NB4 (cell line): Measurements from ENCODE around the gene PHLDA2.

Experiments used
- DNase-seq: peaks from one replicate; pipeline ENCODE4 v3.0.0; 2010; ENCODE audit warnings: low read depth
- H3K4me3 ChIP-seq: one replicate; pipeline ENCODE4 v1.5.1; 2011; ENCODE audit warnings: mild to moderate bottlenecking, low read depth, low read length, moderate library complexity
- MYC ChIP-seq: IDR thresholded peaks from 2 replicates; pipeline ENCODE4 v1.6.1; 2011; ENCODE audit warnings: low read depth, low read length
- POLR2A ChIP-seq: IDR thresholded peaks from 2 replicates; pipeline ENCODE4 v1.6.1; 2011; ENCODE audit warnings: mild to moderate bottlenecking; ENCODE audit not compliant: insufficient read length; ENCODE audit errors: extremely low read depth
- TF ChIP-seq, protein P1 (sequence below): IDR thresholded peaks from one replicate; pipeline ENCODE4 v1.5.1; 2012; ENCODE audit warnings: low read depth, low read length
- TF ChIP-seq, protein P2 (sequence below): IDR thresholded peaks from 2 replicates; pipeline ENCODE4 v1.6.1; 2011; ENCODE audit warnings: low read depth, low read length

PHLDA2 gene

DNA sequence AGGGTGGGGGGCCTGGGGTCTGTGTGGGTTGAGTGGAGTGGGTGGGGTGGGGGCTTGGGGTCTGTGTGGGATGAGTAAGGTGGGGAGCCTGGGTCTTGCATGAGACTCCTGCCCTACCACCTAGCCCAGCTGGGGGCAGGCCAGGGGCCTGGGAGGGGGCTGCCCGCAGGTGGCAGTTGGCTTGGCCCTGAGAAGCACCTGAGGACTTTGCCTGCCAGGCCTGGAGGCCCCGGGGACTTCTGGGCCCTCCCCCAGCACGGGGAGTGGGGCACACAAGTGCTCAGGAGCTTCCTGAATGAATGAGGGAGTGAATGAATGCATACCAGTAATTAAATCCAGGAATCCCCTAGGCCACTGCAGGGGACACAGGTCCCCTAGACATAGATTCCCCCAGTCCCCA is 6.6 kb downstream of the PHLDA2 start:
- no peak overlapping the region for H3K4me3 ChIP-seq
- DNase-seq = no peak
- TF ChIP-seq, protein P1, sequence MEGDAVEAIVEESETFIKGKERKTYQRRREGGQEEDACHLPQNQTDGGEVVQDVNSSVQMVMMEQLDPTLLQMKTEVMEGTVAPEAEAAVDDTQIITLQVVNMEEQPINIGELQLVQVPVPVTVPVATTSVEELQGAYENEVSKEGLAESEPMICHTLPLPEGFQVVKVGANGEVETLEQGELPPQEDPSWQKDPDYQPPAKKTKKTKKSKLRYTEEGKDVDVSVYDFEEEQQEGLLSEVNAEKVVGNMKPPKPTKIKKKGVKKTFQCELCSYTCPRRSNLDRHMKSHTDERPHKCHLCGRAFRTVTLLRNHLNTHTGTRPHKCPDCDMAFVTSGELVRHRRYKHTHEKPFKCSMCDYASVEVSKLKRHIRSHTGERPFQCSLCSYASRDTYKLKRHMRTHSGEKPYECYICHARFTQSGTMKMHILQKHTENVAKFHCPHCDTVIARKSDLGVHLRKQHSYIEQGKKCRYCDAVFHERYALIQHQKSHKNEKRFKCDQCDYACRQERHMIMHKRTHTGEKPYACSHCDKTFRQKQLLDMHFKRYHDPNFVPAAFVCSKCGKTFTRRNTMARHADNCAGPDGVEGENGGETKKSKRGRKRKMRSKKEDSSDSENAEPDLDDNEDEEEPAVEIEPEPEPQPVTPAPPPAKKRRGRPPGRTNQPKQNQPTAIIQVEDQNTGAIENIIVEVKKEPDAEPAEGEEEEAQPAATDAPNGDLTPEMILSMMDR = no peak
- TF ChIP-seq MYC = no peak
- TF ChIP-seq, protein P2, sequence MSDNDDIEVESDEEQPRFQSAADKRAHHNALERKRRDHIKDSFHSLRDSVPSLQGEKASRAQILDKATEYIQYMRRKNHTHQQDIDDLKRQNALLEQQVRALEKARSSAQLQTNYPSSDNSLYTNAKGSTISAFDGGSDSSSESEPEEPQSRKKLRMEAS = no peak
- no peak for TF ChIP-seq POLR2A

DNA sequence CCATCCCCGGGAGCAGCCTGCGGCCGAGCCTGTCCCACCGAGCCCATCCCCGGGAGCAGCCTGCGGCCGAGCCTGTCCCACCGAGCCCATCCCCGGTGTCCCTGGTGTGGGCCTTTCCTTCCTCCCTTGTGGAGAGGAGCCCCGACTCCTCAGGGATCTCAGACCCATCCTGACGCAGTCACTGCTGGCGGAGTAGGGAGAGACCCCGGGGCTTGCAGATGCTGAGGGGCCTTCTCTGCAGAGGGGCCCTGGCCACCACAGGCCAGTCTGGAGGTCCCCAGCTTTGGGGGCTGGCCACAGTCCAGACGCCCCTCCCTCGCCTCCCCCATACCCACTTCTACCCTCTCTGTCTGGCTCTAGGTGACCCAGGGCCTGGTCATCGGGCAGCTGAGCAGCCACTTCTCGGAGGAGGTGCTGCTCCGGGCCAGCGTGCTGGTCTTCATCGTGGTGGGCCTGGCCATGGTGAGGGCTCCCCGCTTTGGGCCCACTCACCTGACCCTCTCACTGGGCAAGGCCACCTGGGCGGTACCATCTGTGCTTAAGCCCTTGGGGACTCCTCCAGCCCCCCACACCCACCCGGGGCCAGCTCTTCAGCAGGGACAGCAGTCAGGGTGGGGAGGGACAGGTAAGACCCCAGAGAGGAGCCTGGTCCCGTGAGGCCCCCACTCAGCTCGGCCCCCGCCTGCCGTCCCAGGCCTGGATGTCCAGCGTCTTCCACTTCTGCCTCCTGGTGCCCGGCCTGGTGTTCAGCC is 7.3 kb downstream of the PHLDA2 start:
- no peak for TF ChIP-seq MYC
- TF ChIP-seq, protein P1 = no peak
- no peak for TF ChIP-seq POLR2A
- TF ChIP-seq, protein P2 = no peak
- H3K4me3 ChIP-seq = no peak overlapping the region
- DNase-seq = no peak

DNA sequence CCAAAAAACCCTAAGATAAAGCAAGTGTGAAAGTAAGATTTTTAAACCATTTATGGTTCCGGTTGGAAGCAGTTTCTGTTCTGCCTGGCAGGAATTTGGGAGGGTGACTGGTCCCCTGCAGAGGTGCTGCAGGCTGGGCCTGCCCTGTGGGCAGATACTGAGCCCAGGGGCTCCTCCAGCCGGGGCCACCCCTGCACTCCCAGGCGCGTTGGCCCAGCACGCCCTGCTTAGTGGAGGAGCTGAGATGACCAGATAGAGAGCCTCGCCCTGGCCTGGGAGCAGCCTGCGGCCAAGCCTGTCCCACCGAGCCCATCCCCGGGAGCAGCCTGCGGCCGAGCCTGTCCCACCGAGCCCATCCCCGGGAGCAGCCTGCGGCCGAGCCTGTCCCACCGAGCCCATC is 8.0 kb downstream of the PHLDA2 start:
- TF ChIP-seq MYC (no peak), POLR2A (no peak)
- TF ChIP-seq, protein P1 = no peak
- TF ChIP-seq, protein P2 = no peak
- DNase-seq = no peak

DNA sequence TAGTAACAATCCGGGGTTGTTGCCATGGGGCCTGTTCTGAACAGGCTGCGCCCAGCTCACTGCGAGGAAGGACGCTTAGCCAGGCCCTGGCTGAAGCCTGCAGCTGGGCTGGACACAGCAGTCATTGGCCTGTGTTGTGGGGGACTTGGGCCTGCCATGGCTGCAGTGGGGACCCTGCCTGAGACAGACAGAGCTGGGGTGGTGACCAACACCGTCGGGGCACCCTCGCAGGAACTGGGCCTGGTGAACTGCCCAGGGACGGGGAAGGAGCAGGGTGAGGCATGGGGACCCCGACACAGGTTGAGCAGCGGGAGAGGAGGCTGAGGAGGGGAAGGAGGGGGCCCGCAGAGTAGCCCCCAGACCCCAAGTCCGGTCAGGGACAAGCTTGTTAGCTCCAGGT is 8.9 kb downstream of the PHLDA2 start:
- H3K4me3 ChIP-seq = no peak overlapping the region
- TF ChIP-seq, protein P2 = no peak
- TF ChIP-seq POLR2A = no peak
- TF ChIP-seq, protein P1 = no peak
- no peak for TF ChIP-seq MYC
- no peak for DNase-seq

More for the DNA sequence above, 8.0 kb downstream of the PHLDA2 start:
- H3K4me3 ChIP-seq = no peak overlapping the region

DNA sequence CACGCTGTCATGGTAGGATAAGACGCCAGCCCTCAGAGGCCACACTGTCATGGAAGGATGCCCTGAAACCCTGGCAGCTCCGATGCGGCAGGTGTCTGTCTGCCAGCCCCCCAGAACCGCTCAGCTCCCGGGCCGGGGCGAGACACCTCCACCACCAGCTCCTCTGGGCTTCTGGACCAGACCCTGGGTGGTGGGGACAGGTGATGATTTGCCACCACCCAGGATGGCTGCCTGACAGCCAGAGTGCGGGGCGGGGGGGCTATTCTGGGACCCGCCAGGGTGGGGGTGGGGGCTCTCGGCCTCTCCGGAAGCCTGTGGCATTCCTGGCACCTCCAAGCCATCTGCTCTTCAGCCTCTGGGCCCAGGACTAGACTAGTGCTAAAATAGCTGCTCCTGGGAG is 9.4 kb downstream of the PHLDA2 start:
- DNase-seq = no peak
- TF ChIP-seq POLR2A (no peak), MYC (no peak)
- TF ChIP-seq, protein P2 = no peak
- TF ChIP-seq, protein P1 = no peak
- H3K4me3 ChIP-seq = no peak overlapping the region
